Immature natural killer cell (primary cell): ENCODE results near the gene CLMN. TPM values are rescaled to one million over a fixed set of nuclear protein-coding genes. Genes with fewer than 3 reads are reported as not detected.

ENCODE experiments used
- DNase-seq, 3 donors: peaks; one replicate each; pipeline ENCODE4 v3.0.0; 2022; ENCODE audit warnings: mixed read lengths in 1 of 3
- H3K27ac Mint-ChIP-seq, 6 donors: one replicate each; pipeline ENCODE4 v1.8.0; 2020; ENCODE audit warnings: mixed read lengths in 6 of 6, mild to moderate bottlenecking in 5 of 6, inconsistent platforms in 4 of 6, moderate library complexity in 3 of 6
- H3K27me3 Mint-ChIP-seq, 3 donors: one replicate each; pipeline ENCODE4 v1.8.0; 2020 to 2021; ENCODE audit warnings: low read depth in 3 of 3, mild to moderate bottlenecking in 3 of 3, mixed read lengths in 3 of 3, moderate library complexity in 3 of 3, inconsistent platforms in 1 of 3
- H3K36me3 Mint-ChIP-seq, 3 donors: one replicate each; pipeline ENCODE4 v1.8.0; 2020; ENCODE audit warnings: mixed read lengths in 3 of 3, inconsistent platforms in 2 of 3, mild to moderate bottlenecking in 2 of 3
- H3K4me1 Mint-ChIP-seq, 2 donors: one replicate each; pipeline ENCODE4 v1.8.0; 2020; ENCODE audit warnings: inconsistent platforms in 2 of 2, mild to moderate bottlenecking in 2 of 2, mixed read lengths in 2 of 2, moderate library complexity in 1 of 2
- H3K4me3 Mint-ChIP-seq, 5 donors: one replicate each; pipeline ENCODE4 v1.8.0; 2020; ENCODE audit warnings: mild to moderate bottlenecking in 5 of 5, mixed read lengths in 5 of 5, inconsistent platforms in 3 of 5, moderate library complexity in 3 of 5
- H3K9me3 Mint-ChIP-seq, 6 donors: one replicate each; pipeline ENCODE4 v1.8.0; 2020; ENCODE audit warnings: mild to moderate bottlenecking in 6 of 6, mixed read lengths in 6 of 6, inconsistent platforms in 4 of 6, moderate library complexity in 3 of 6
- polyA plus RNA-seq, 3 donors: library from polyadenylated mRNA; unstranded; fragments of 300-500 nt; fragmentation: Illumina TruSeq; gene quantifications; one replicate each; pipeline ENCODE4 v1.2.3, GENCODE V29; 2021

CLMN gene
- polyA plus RNA-seq, 3 donors from 2014 or later, result 0.09 to 0.39 TPM; not detected in 1

- Mint-ChIP-seq H3K36me3 (peaks cover 4 to 32% (median 8%) of the 10 kb centered on the region in 3 donors), H3K27me3 (peaks cover 0 to 2% (median 0%) of the 10 kb centered on the region in 3 donors), H3K9me3 (no peaks in the 10 kb centered on the region), H3K27ac (peak overlapping the region in 1 of 6 donors; percentile 56), H3K4me1 (peaks cover 29 to 59% of the 10 kb centered on the region in 2 donors), H3K4me3 (no peak overlapping the region)
- DNase-seq, result no peak
These were observed 186.4 kb downstream of the CLMN start for GRCh38 chr14:95133282-95133681.

- DNase-seq, result no peak
- Mint-ChIP-seq H3K27ac (no peak overlapping the region), H3K27me3 (peaks cover 0 to 2% (median 0%) of the 10 kb centered on the region in 3 donors), H3K4me3 (no peak overlapping the region), H3K9me3 (no peaks in the 10 kb centered on the region), H3K36me3 (peaks cover 4 to 34% (median 8%) of the 10 kb centered on the region in 3 donors), H3K4me1 (peaks cover 23 to 59% of the 10 kb centered on the region in 2 donors)
These were observed 186.9 kb downstream of the CLMN start for GRCh38 chr14:95132760-95133159.

Other genes starting within 250 kb of the CLMN start
- 10 to 100 TPM in 1 of 3 donors, 1 to 10 TPM in 2; 6.5 to 11.7 (median 7.0) TPM for gene DICER1, start 162.4 kb downstream of the CLMN start, polyA plus RNA-seq
- gene SYNE3, start 196.7 kb upstream of the CLMN start, polyA plus RNA-seq, result 1 to 10 TPM in 2 of 3 donors, not detected in 1; 1.0 to 1.4 TPM
- 10 to 100 TPM; 54.5 to 87.1 (median 81.7) TPM for gene GLRX5, start 215.1 kb upstream of the CLMN start, polyA plus RNA-seq